K562 (cell line): ENCODE results near the gene PATE4. TPM values are rescaled to one million over a fixed set of nuclear protein-coding genes. Genes with fewer than 3 reads are reported as not detected.

Experiments
- BCOR ChIP-seq: fragments of 450-650 bp; IDR thresholded peaks from 2 replicates; pipeline ENCODE4 v1.6.1; 2016
- C11orf30 ChIP-seq: fragments of 450-650 bp; IDR thresholded peaks from 2 replicates; pipeline ENCODE4 v1.6.1; 2016; ENCODE audit warnings: low read depth, mild to moderate bottlenecking
- CHD2 ChIP-seq: IDR thresholded peaks from 2 replicates; pipeline ENCODE4 v1.6.1; 2011; ENCODE audit warnings: low read depth, low read length
- EP300 ChIP-seq: IDR thresholded peaks from 2 replicates; pipeline ENCODE4 v1.6.1; 2012; ENCODE audit warnings: low read length, improper control_type of control experiment
- KDM2B ChIP-seq: fragments of 250-450 bp; sonication (Bioruptor Pico); IDR thresholded peaks from 2 replicates; pipeline ENCODE4 v1.8.0; 2021; ENCODE audit warnings: mild to moderate bottlenecking, moderate library complexity
- NCOA4 ChIP-seq: fragments of 450-650 bp; IDR thresholded peaks from 2 replicates; pipeline ENCODE4 v1.6.1; 2018; ENCODE audit warnings: mild to moderate bottlenecking; ENCODE audit not compliant: partially characterized antibody
- STAT5B ChIP-seq: fragments of 250-450 bp; sonication (Bioruptor Pico); IDR thresholded peaks from 2 replicates; pipeline ENCODE4 v1.8.0; 2021; ENCODE audit warnings: mild to moderate bottlenecking, inconsistent platforms
- ZFX ChIP-seq: sonication (generic); formaldehyde crosslinking; IDR thresholded peaks from 2 replicates; pipeline ENCODE4 v1.8.0; 2022; ENCODE audit warnings: mild to moderate bottlenecking, missing genetic modification reagents, moderate library complexity
- ZNF318 ChIP-seq, 2 experiments: fragments of 450-650 bp; IDR thresholded peaks; 2 replicates each; pipeline ENCODE4 v1.6.1; 2016; ENCODE audit warnings: mild to moderate bottlenecking in 2 of 2, borderline replicate concordance in 1 of 2, low read depth in 1 of 2, moderate library complexity in 1 of 2
- ZNF561 ChIP-seq: fragments of 450-650 bp; formaldehyde crosslinking; conservative IDR thresholded peaks from 2 replicates; pipeline ENCODE4 v1.4.0; 2020; ENCODE audit warnings: mild to moderate bottlenecking, moderate library complexity
- ZNF668 ChIP-seq: fragments of 250-450 bp; sonication (Bioruptor Pico); IDR thresholded peaks from 2 replicates; pipeline ENCODE4 v1.8.0; 2022; ENCODE audit warnings: mild to moderate bottlenecking, inconsistent platforms
- ZZZ3 ChIP-seq: fragments of 450-650 bp; IDR thresholded peaks from 2 replicates; pipeline ENCODE4 v1.6.1; 2016; ENCODE audit warnings: antibody characterized with exemption, mild to moderate bottlenecking, moderate library complexity
- polyA plus RNA-seq, 8 experiments: library from polyadenylated mRNA; depleted of rRNA in 4 of 8; stranded (reverse) in 5 of 8; unstranded in 3 of 8; fragments of >200 nt; fragmentation: Nextera tagmentation in 2 of 8; fragmentation: Illumina TruSeq in 1 of 8; extraction: Ambion mirVana in 2 of 8; extraction: Trizol in 1 of 8; gene quantifications; 2 replicates each; pipeline versions ENCODE4 v1.2.1 to v1.2.3, GENCODE V29; 2011 to 2014; ENCODE audit warnings: inconsistent platforms in 1 of 8, missing spikeins in 1 of 8
- total RNA-seq, 7 experiments: library from RNA; depleted of rRNA in 6 of 7; stranded (reverse); fragments of >200 nt in 6 of 7; fragmentation: Illumina TruSeq in 2 of 7; extraction: Trizol in 2 of 7; gene quantifications; 2 replicates each; pipeline versions ENCODE4 v1.2.1 to v1.2.3, GENCODE V29; 2011 to 2021; ENCODE audit warnings: low replicate concordance in 1 of 7
- TF ChIP-seq, protein P1 (sequence below): IDR thresholded peaks from 2 replicates; pipeline ENCODE4 v1.6.1; 2014; ENCODE audit warnings: antibody characterized with exemption
- TF ChIP-seq, protein P2 (sequence below): sonication (generic); formaldehyde crosslinking; IDR thresholded peaks from 2 replicates; pipeline ENCODE4 v1.8.0; 2023; ENCODE audit warnings: mild to moderate bottlenecking, missing genetic modification reagents
- TF ChIP-seq, protein P3 (sequence below): fragments of 450-650 bp; IDR thresholded peaks from 2 replicates; pipeline ENCODE4 v1.6.1; 2016; ENCODE audit warnings: low read depth, mild to moderate bottlenecking, moderate library complexity

Gene PATE4
- total and polyA plus RNA-seq, 9 of the 15 experiments (the other 6 are each of a cell fraction or from before 2014, with no cell fraction given) = not detected

GRCh38 chr11:125887373-125888324, 54.5 kb downstream of the PATE4 start, which contains the start of gene HYLS1 (continued):
- TF ChIP-seq KDM2B (CRISPR knock-in tag) (no peak), EP300 (no peak), BCOR (no peak), CHD2 (no peak), NCOA4 (no peak), STAT5B (CRISPR knock-in tag) (no peak), ZNF668 (CRISPR knock-in tag) (no peak), C11orf30 (no peak), ZFX (CRISPR knock-in tag) (peak; percentile 91), ZNF318 (IDR thresholded peaks at IDR 0.05; ENCODE audit: borderline replicate concordance in 1 of 2, low read depth in 1 of 2) (no peak), ZZZ3 (no peak), ZNF561 (no peak)
- TF ChIP-seq, protein P1, sequence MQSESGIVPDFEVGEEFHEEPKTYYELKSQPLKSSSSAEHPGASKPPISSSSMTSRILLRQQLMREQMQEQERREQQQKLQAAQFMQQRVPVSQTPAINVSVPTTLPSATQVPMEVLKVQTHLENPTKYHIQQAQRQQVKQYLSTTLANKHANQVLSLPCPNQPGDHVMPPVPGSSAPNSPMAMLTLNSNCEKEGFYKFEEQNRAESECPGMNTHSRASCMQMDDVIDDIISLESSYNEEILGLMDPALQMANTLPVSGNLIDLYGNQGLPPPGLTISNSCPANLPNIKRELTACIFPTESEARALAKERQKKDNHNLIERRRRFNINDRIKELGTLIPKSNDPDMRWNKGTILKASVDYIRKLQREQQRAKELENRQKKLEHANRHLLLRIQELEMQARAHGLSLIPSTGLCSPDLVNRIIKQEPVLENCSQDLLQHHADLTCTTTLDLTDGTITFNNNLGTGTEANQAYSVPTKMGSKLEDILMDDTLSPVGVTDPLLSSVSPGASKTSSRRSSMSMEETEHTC = no peak
- TF ChIP-seq, protein P2, sequence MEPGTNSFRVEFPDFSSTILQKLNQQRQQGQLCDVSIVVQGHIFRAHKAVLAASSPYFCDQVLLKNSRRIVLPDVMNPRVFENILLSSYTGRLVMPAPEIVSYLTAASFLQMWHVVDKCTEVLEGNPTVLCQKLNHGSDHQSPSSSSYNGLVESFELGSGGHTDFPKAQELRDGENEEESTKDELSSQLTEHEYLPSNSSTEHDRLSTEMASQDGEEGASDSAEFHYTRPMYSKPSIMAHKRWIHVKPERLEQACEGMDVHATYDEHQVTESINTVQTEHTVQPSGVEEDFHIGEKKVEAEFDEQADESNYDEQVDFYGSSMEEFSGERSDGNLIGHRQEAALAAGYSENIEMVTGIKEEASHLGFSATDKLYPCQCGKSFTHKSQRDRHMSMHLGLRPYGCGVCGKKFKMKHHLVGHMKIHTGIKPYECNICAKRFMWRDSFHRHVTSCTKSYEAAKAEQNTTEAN (CRISPR knock-in tag) = no peak
- TF ChIP-seq, protein P3, sequence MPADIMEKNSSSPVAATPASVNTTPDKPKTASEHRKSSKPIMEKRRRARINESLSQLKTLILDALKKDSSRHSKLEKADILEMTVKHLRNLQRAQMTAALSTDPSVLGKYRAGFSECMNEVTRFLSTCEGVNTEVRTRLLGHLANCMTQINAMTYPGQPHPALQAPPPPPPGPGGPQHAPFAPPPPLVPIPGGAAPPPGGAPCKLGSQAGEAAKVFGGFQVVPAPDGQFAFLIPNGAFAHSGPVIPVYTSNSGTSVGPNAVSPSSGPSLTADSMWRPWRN = peak; percentile 80
